Posterior vena cava (tissue), 2 donors: ENCODE measurements around the gene OCEL1. TPM values are rescaled to one million over a fixed set of nuclear protein-coding genes. Genes with fewer than 3 reads are reported as not detected.
"Not testable (repeated sequence)": the region's sequence is repeated elsewhere in the genome, so short reads cannot be mapped to it uniquely, and the experiment has no call there.

ENCODE experiments used
- DNase-seq: peaks from one replicate; pipeline ENCODE4 v3.0.0-alpha.2; 2020; ENCODE audit warnings: low spot score
- intact Hi-C, 2 donors: fragments of 100-400 bp; cut with DNase I; formaldehyde crosslinking; loops; one replicate each; pipeline versions ENCODE4 v1.14.1 to v1.14.2; 2022 to 2023
- long read RNA-seq, 2 donors: library from polyadenylated mRNA; unstranded; transcript quantifications; one replicate each; pipeline ENCODE4 v2.0.0, GENCODE V29; 2020 to 2021
- total RNA-seq, 2 donors: library from RNA; stranded (reverse); fragmentation: NEBNext Ultra II Directional; extraction: Animal tissue kit (Norgen Biotek cat#: 25700); gene quantifications; one replicate each; pipeline ENCODE4 v1.2.1, GENCODE V29; 2021
- donor health status: DM: yes; HTN: yes; CAD: no.
- donor health status: DM: yes; HTN: yes; CAD: no.

The OCEL1 gene, protein sequence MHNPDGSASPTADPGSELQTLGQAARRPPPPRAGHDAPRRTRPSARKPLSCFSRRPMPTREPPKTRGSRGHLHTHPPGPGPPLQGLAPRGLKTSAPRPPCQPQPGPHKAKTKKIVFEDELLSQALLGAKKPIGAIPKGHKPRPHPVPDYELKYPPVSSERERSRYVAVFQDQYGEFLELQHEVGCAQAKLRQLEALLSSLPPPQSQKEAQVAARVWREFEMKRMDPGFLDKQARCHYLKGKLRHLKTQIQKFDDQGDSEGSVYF
- 10 to 100 TPM; 14.8 to 18.0 TPM for total RNA-seq
- long read RNA-seq, donor 1, partial matches to known transcripts: 0 of 3 reads
- long read RNA-seq, donor 1, other reads (novel, unspliced or antisense): 1 of 3 reads
- long read RNA-seq, donor 2, partial matches to known transcripts: 2 of 10 reads
- long read RNA-seq, donor 2, other reads (novel, unspliced or antisense): 3 of 10 reads

DNA sequence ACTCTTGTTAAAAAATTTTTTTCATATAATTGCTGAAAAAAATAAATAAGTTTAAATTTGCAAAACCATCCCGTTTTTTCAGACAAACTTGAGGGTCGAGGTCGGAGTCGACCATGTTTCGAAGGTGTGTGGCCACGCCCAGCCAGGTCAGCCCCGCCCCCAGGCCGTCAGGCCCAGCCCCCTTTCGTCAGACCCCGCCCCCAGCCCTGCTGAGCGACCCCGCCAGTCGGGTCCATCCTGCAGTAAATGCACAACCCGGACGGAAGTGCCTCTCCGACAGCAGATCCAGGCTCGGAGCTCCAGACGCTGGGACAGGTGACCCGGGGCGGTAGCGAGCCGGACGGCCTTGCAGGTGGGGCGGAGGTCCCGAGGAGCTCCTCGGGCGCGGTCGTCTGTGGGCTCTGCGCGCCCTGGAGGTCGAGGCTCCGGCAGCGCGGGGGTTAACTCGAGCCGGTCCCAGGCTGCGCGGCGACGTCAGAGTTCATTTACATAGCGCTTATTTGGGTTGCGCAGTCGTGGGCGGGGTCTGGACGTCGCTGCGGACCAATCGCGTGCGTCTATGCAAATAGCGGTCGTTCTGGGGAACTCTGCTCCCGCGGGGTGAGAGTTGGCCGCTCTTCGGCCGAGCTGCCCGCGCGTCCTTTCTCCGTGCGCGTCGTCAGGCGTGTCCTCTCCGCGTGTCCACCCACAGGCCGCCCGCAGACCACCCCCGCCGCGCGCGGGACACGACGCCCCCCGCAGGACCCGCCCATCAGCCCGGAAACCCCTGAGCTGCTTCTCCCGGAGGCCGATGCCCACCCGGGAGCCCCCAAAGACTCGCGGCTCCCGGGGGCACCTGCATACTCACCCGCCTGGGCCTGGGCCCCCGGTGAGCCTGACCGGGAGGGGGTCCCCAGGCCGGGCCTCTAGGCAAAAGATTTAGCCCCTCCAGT is at the start of gene OCEL1:
Gene OCEL1 (plus strand): TSS at position 225 of the 932 bp plus-strand sequence. CDS start 22 bp downstream, at position 247.
- peak; percentile 100 for DNase-seq
- intact Hi-C loops: no loop called here

DNA sequence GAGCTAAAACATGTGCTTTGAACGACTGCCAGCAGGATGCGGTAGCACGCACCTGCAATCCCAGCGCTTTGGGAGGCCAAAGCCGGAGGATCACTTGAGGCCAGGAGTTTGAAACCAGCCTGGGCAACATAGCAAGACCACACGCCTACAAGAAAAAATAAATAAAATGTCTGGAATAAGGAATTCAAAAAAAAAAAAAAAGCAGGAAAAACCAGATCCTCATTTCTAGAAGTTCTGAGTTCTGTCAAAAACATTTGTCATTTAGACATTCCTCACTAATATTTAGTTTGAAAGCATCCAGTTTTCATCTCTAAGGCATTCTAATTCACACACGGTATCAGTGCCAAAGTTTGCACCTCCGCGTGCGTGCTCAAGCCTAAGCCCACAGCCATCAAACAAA is 47.7 kb upstream of the OCEL1 start:
- no peak for DNase-seq
- intact Hi-C loops: no loop called here

DNA sequence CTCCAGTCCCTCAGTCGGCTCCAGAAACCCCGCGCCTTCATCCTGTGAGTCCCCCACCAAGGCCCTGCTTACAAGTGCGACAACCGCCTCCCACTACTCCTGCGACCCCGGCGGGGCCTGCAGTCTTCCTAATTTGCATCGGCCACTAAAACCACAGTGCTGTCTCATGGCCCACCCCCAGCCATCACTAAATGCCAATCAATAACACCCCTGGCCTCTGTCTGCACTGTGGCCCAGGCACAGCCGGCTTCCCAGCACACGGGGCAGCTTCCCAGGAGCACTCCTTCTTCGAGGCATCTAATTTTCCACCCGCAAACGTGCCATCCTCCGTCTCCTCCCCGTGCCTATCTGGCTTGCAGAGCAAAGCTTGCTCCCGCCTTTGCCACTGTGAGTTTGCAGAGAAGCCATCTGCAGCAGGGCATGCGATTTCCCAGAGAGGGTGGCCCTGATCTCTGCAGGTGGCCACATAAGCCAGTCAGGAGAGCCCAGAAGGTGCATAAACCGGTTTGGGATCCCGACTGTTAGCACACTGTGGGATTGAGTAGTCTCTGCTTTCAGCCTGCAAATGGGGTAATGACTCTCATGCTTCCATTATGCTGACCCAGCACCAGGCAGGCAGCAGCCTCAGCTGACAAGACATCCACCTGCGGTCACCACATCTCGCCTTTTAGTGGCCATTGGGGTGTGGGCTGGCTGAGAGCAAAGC is 44.9 kb upstream of the OCEL1 start:
- no peak for DNase-seq

DNA sequence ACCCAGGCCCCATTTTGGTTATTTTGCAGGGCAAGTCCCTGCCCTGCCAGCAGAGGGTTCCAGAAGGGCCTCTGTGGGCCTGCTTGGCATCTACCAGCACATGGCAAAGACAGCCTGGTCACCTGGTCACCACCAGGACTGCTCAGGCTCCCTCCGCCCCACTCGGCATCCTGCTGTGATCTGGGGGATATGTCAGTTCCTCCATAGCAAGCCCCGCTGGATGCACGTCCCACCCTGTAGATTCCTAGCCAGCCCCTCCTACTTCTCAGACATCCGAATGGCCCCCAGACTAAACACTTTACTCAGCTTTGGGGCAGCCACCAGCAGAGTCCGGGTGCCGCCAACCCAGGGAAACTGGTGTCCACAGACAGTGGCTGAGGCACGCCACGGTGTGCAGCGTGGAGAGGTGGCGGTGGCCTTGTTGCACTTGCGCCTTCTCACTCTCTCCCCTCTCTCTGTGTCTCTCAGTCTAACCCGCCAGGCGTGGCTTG is 42.7 kb upstream of the OCEL1 start:
- DNase-seq: no peak
- intact Hi-C loops: no loop called here

More for the DNA sequence above, 44.9 kb upstream of the OCEL1 start:
- intact Hi-C loops: no loop called here

DNA sequence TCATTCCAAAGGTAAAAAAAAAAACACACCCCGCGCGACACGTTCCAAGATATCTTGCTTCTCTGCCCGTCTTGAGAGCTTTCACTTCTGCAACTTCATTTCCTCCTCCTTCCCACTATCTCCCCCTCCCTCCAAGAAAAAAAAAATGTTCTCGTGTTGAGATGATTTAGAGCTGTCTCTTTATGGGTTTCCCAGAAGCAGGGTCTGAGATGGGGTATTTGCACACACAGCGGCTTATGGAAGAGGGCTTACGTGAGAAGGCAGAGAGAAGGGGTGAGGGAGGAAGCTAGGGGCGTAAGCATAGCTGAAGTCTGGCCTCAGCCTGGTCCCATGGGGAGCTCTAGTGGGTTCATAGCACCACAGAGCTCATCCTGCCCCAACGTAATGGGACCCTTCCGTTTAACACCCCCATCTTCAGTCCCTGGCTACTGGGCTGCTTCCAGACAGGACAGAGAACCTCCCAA is 42.1 kb upstream of the OCEL1 start:
- no peak for DNase-seq
- intact Hi-C loops: no loop called here

DNA sequence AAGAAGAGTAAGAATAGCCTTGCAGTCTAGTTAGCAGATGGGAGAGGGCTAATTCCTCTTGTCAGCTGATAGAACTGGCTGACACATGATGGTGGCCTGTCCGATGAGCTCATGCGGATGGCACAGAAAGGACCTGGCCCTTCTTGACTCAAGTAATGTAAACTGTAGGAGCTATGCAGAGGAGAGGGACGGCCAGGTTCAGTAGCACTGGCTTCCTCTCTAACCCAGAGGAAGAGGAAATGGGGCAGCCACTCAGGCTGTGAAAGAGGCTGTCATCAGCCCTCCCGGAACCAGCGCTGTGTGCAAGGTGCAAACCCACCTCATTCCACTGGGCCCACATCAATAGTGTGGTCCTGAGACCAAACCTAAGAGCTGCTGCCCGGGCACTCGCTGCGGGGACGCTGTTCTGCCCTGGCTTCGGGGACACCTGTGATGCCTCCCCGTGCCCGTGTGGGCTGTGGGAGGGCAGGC is 41.6 kb upstream of the OCEL1 start:
- DNase-seq: no peak
- intact Hi-C loops: no loop called here

DNA sequence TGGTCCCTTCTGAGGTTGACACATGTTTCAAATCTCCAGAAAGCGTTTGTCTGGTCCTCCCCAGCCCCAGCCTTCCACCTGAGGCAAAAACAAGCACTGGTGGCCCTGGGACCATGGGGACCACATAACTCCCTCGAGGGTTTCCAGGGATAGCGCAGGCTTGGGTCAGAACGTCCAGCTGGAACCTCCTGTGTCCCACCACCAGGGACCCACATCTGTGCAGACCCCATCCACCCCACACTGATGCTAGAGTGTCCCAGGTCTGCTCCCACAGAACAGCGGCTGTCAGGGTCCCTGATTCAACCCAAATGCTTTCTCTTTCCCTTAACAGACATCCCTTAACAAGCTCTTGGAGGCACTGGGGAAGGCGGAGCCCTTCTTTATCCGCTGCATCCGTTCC is 40.4 kb upstream of the OCEL1 start:
- intact Hi-C loops: no loop called here

DNA sequence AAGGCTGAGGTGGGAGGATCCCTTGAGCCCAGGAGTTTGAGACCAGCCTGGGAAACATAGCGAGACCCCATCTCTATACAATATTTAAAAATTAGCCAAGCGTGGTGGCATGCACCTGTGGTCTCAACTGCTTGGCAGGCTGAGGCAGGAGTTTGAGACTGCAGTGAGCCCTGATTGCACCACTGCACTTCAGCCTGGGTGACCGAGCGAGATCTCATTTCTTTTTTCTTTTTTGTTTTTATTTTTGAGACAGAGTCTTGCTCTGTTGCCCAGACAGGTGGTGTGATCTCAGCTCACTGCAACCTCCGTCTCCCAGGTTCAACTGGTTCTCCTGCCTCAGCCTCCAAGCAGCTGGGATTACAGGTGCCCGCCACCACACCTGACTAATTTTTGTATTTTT is 34.3 kb upstream of the OCEL1 start:
- DNase-seq, intact Hi-C loops: not testable (repeated sequence)

More for the DNA sequence above, 40.4 kb upstream of the OCEL1 start:
- DNase-seq: no peak

DNA sequence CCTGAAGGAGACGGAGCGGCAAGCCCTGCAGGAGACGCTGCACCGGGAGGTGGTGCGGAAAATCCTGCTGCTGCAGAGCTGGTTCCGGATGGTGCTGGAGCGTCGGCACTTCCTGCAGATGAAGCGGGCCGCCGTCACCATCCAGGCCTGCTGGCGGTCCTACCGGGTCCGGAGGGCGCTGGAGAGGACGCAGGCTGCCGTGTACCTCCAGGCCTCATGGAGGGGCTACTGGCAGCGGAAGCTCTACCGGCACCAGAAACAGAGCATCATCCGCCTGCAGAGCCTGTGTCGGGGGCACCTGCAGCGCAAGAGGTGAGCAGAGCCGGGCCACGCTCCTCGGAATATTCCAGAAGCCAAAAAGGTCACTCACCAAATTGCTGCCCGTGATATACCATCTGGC is 33.3 kb upstream of the OCEL1 start:
- intact Hi-C loops: no loop called here
- DNase-seq: no peak

DNA sequence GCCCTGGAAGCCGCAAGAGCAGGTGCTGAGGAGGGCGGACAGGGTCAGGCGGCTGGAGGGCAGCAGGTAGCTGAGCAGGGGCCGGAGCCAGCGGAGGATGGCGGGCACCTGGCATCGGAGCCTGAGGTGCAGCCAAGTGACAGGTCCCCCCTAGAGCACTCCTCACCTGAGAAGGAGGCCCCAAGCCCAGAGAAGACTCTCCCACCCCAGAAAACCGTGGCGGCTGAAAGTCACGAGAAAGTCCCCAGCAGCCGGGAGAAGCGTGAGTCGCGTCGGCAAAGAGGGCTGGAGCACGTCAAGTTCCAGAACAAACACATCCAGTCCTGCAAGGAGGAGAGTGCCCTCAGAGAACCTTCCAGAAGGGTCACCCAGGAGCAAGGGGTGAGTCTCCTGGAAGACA is 31.4 kb upstream of the OCEL1 start:
- intact Hi-C loops: no loop called here
- DNase-seq: no peak

DNA sequence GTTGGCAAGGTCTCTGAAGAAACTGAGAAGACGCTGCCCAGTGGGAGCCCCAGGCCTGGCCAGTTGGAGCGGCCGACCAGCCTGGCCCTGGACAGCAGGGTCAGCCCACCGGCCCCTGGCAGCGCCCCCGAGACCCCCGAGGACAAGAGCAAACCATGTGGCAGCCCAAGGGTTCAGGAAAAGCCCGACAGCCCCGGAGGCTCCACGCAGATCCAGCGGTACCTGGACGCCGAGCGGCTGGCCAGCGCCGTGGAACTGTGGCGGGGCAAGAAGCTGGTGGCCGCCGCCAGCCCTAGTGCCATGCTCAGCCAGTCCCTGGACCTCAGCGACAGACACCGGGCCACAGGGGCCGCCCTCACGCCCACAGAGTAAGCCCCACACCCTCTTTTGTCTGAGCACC is 30.9 kb upstream of the OCEL1 start:
- intact Hi-C loops: no loop called here
- DNase-seq: no peak

DNA sequence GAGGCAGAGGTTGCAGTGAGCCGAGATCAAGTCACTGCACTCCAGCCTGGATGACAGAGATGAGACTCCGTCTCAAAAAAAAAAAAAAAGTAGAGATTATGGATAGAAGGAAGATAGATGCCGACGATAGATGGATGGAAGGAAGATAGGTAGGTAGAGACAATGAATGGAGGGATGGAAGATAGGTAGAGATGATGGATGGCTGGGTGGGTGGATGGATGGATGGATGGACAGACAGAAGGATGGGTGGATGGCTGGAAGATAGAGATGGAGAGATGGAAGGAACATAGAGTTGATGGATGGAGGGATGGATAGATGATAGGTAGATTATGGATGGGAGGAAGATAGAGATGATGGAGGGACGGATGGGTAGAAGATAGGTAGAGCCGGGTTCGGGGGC is 29.4 kb upstream of the OCEL1 start:
- no peak for DNase-seq
- intact Hi-C loops: no loop called here

DNA sequence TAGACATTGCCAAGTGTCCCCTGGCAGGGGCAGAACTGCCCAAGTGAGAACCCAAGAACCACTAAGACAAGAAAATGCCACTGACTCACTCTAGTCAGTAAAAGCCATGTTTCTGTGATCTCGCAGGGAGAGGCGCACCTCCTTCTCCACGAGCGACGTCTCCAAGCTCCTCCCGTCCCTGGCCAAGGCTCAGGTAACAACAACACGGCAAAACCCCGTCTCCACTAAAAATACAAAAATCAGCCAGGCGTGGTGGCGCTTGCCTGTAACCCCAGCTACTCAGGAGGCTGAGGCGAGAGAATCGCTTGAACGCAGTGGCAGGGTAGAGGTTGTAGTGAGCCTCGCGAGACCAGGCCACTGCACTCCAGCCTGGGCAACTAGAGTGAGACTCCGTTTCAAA is 28.4 kb upstream of the OCEL1 start:
- DNase-seq: no peak
- intact Hi-C loops: no loop called here

DNA sequence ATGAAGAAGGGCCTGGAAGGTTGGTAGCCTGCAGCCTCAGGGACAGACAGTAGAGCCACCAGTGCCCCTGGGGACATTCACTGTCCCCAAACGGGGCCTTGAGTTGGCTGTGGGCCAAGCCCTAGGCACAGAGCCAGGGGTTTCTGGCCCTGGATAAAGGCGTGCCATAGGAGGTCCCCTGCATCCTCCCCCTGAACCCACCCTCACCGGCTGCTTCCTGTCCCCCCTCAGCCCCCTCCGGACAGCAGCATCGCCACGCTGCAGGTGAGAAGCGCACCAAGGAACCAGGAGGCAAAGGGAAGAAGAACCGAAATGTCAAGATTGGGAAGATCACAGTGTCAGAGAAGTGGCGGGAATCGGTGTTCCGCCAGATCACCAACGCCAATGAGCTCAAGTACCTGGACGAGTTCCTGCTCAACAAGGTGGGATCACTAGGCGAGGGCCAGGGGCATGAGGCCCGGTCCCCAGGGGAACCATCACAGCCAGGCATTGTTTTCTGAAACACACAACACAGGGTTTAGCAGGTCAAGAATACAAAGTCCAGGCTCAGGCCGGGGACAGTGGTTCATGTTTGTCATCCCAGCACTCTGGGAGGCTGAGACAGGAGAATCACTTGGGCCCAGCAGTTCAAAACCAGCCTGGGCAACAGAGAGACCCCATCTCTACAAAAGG is 25.5 kb upstream of the OCEL1 start:
- intact Hi-C loops: no loop called here
- DNase-seq: no peak

DNA sequence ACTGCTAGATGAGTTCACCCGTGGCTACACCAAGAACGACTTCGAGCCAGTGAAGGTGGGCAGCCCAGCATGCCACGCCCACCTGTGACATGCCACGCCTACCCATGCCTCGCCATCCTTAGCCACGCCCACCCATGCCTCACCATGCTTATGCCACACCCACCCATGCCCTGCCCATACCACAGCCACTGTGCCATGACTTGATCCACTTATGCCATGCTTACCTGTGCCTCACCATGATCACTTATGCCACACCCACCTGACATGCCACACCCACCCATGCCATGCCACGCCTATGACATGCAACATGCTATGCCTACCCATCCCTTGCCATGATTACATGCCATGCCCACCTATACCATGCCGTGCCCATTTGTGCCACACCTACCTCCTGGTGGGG is 23.8 kb upstream of the OCEL1 start:
- no peak for DNase-seq
- intact Hi-C loops: no loop called here

DNA sequence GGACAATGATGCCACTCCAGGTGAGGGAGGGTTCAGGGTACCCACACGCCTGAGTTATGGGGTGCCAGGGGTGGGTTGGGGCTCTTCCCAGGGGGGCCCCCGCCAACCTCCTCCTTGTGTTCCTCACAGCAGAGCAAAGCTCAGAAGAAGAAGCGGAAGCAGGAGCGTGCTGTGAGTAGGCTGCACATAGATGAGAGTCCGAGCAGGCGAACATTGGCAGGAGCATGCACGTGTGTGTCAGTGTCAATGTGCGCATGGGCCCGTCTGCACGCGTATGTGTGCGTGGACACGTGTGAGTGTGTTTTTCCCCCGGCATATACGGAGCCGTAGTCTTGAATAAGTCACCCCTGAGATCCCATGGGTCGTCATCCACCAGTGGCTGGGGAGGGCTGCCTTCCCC is 23.3 kb upstream of the OCEL1 start:
- intact Hi-C loops: no loop called here
- DNase-seq: no peak

DNA sequence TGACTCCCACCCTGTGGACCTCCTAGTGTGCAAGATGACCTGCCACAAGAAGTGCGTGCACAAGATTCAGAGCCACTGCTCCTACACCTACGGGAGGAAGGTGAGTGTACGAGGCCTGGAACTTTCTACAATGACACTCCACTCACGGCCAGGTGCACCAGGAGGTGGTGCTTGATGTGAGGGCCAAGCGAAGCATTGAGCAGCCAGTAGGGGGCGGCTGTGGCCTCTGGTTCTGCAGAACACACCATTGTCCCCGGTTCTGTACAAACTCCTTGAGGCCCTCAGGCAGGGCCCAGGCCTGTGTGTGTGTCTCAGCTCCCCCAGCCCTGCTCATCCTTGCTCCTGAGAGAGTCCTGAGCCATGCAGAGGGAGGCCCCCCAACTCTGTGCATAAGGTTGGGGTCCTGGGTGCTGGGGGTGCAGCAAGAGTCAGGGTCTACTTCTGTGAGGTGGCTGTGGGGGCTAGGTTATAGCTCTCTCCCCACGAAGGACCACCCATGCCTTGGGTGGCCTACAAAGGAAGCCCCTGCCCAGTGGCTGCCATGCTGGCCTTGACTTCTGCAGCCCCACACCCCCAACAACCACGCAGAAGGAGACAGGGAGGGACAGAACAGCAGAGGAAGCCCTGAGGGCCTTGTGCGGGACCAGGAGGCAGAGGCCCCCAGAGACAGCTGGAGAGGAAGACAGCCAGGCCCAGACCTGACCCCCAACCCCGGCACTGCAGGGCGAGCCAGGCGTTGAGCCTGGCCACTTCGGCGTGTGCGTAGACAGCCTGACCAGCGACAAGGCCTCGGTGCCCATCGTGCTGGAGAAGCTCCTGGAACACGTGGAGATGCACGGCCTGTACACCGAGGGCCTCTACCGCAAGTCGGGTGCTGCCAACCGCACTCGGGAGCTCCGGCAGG is 20.5 kb upstream of the OCEL1 start:
- DNase-seq: no peak
- intact Hi-C loops: loop anchor here in 1 of 2 donors (5.0 kb wide), 1 partner anchor 77 kb away; the partner anchor contains the start of gene ANKLE1
